CD4-positive, alpha-beta memory T cell (primary cell): ENCODE data around the gene PRR29. TPM values are rescaled to one million over a fixed set of nuclear protein-coding genes. Genes with fewer than 3 reads are reported as not detected.

Source experiments
- polyA plus RNA-seq, 2 donors: library from polyadenylated mRNA; unstranded; fragments of 300-500 nt; fragmentation: Illumina TruSeq; gene quantifications; one replicate each; pipeline ENCODE4 v1.2.3, GENCODE V29; 2021
- total RNA-seq, 2 experiments: library from RNA; stranded (reverse); gene quantifications; one replicate each; pipeline ENCODE4 v1.2.3, GENCODE V29; 2021

PRR29 gene
- total and polyA plus RNA-seq, 4 experiments from 2014 or later: 0.19 to 6.0 (median 3.3) TPM

Other genes starting within 250 kb of the PRR29 start
- gene CCDC47, start 224.8 kb upstream of the PRR29 start, total RNA-seq: 10 to 100 TPM; 36.7 to 39.0 TPM
- 10 to 100 TPM; 31.3 to 46.9 TPM for gene CCDC47, start 224.8 kb upstream of the PRR29 start, polyA plus RNA-seq
- gene DDX42, start 224.2 kb upstream of the PRR29 start, total RNA-seq: 100 to 1,000 TPM; 174 to 183 TPM
- 10 to 100 TPM in 1 of 2 donors, 1 to 10 TPM in 1; 6.9 to 18.4 TPM for gene DDX42, start 224.2 kb upstream of the PRR29 start, polyA plus RNA-seq
- gene PSMC5, start 170.9 kb upstream of the PRR29 start, total RNA-seq: 100 to 1,000 TPM; 121 TPM
- 100 to 1,000 TPM; 188 to 227 TPM for gene PSMC5, start 170.9 kb upstream of the PRR29 start, polyA plus RNA-seq
- 10 to 100 TPM; 62.1 to 62.2 TPM for gene FTSJ3, start 170.7 kb upstream of the PRR29 start, total RNA-seq
- gene FTSJ3, start 170.7 kb upstream of the PRR29 start, polyA plus RNA-seq: 10 to 100 TPM; 12.3 to 40.8 TPM
- 100 to 1,000 TPM; 113 to 114 TPM for gene SMARCD2, start 155.7 kb upstream of the PRR29 start, total RNA-seq
- gene SMARCD2, start 155.7 kb upstream of the PRR29 start, polyA plus RNA-seq: 100 to 1,000 TPM in 1 of 2 donors, 10 to 100 TPM in 1; 80.4 to 125 TPM
- gene CSH2, start 124.7 kb upstream of the PRR29 start, total RNA-seq: not detected
- not detected for gene CSH2, start 124.7 kb upstream of the PRR29 start, polyA plus RNA-seq
- gene GH2, start 116.4 kb upstream of the PRR29 start, total RNA-seq: not detected
- gene GH2, start 116.4 kb upstream of the PRR29 start, polyA plus RNA-seq: not detected
- not detected for gene CSH1, start 101.8 kb upstream of the PRR29 start, total RNA-seq
- not detected for gene CSH1, start 101.8 kb upstream of the PRR29 start, polyA plus RNA-seq
- gene CSHL1, start 87.1 kb upstream of the PRR29 start, total RNA-seq: not detected
- not detected for gene CSHL1, start 87.1 kb upstream of the PRR29 start, polyA plus RNA-seq
- gene GH1, start 79.5 kb upstream of the PRR29 start, total RNA-seq: not detected
- gene GH1, start 79.5 kb upstream of the PRR29 start, polyA plus RNA-seq: not detected
- 10 to 100 TPM; 16.4 to 17.2 TPM for gene CD79B, start 66.0 kb upstream of the PRR29 start, total RNA-seq
- 10 to 100 TPM; 54.4 to 57.2 TPM for gene CD79B, start 66.0 kb upstream of the PRR29 start, polyA plus RNA-seq
- under 1 TPM; 0.17 to 0.30 TPM for gene SCN4A, start 25.4 kb upstream of the PRR29 start, total RNA-seq
- not detected for gene SCN4A, start 25.4 kb upstream of the PRR29 start, polyA plus RNA-seq
- gene ICAM2, start 22.3 kb downstream of the PRR29 start, total RNA-seq: 100 to 1,000 TPM; 150 to 158 TPM
- 100 to 1,000 TPM; 411 to 591 TPM for gene ICAM2, start 22.3 kb downstream of the PRR29 start, polyA plus RNA-seq
- gene ERN1, start 131.8 kb downstream of the PRR29 start, total RNA-seq: 100 to 1,000 TPM; 163 to 172 TPM
- gene ERN1, start 131.8 kb downstream of the PRR29 start, polyA plus RNA-seq: 100 to 1,000 TPM in 1 of 2 donors, 10 to 100 TPM in 1; 47.9 to 124 TPM